K562 (cell line): ENCODE measurements around the gene NPHP1. TPM values are rescaled to one million over a fixed set of nuclear protein-coding genes. Genes with fewer than 3 reads are reported as not detected.

Experiments used
- ATAC-seq: fragments of 200-7000 bp; cut with Tn5 transposase; 3 replicates; pipeline ENCODE4 v1.9.1; 2020; ENCODE audit warnings: moderate library complexity
- Bru-seq: library from RNA; stranded (reverse); fragments of 400-500 nt; gene quantifications from one replicate; lab custom pipeline; 2021; lab: Mats Ljungman, UMichigan
- BruChase-seq, 2 experiments: library from RNA; stranded (reverse); fragments of 400-500 nt; gene quantifications; one replicate each; lab custom pipeline; 2021; lab: Mats Ljungman, UMichigan
- BruUV-seq: library from RNA; stranded (reverse); fragments of 400-500 nt; replicated peaks from 2 replicates; lab custom pipeline; 2021; lab: Mats Ljungman, UMichigan
- CTCF ChIA-PET: fragments of 300-600 bp; formaldehyde crosslinking; extraction: SDS; loops from one replicate; lab custom pipeline; 2021; ENCODE audit warnings: low intra/inter-chr PET ratio; lab: Yijun Ruan, JAX
- POLR2A ChIA-PET: fragments of 300-600, 350-650 bp; sonication (Branson Sonifier 250); formaldehyde crosslinking; extraction: SDS; loops from one replicate; lab custom pipeline; 2021; ENCODE audit warnings: antibody characterized with exemption, inconsistent platforms; lab: Yijun Ruan, JAX
- DNase-seq, 4 experiments: peaks; one replicate each; pipeline versions ENCODE4 v3.0.0 to v3.0.0-alpha.2; 2011 to 2018; ENCODE audit warnings: low spot score in 3 of 4, mixed read lengths in 3 of 4; ENCODE audit errors: extremely low read depth in 1 of 4
- FAIRE-seq: peaks from 2 replicates; lab custom pipeline; 2011; peaks lifted over from hg19 to GRCh38; lab: Jason Lieb, UNC
- H2AFZ ChIP-seq: 2 replicates; pipeline ENCODE4 v1.6.0; 2011; ENCODE audit warnings: low read depth, low read length, control low read depth, inconsistent platforms
- H3K27ac ChIP-seq: fragments of 200-600 bp; 3 replicates; pipeline ENCODE4 v1.8.0; 2011; ENCODE audit warnings: low read depth, mild to moderate bottlenecking, control low read depth, inconsistent platforms, low read length, moderate library complexity, mixed read lengths; ENCODE audit errors: extremely low read depth
- H3K27me3 ChIP-seq, 2 experiments: fragments of 300-600 bp in 1 of 2; 2 replicates in 1 of 2; 3 replicates in 1 of 2; pipeline versions ENCODE4 v1.6.0 to v1.8.0; 2011; ENCODE audit warnings: inconsistent platforms in 2 of 2, low read length in 2 of 2, mild to moderate bottlenecking in 1 of 2, mixed read lengths in 1 of 2, moderate library complexity in 1 of 2; ENCODE audit not compliant: control insufficient read depth in 2 of 2, insufficient read depth in 2 of 2
- H3K36me3 ChIP-seq: fragments of 300-600 bp; 3 replicates; pipeline ENCODE4 v1.8.0; 2011; ENCODE audit warnings: mild to moderate bottlenecking, low read length, inconsistent platforms; ENCODE audit not compliant: control insufficient read depth, insufficient read depth
- H3K4me1 ChIP-seq, 2 experiments: fragments of 200-600 bp in 1 of 2; replicated peaks in 1 of 2; 2 replicates in 1 of 2; 3 replicates in 1 of 2; pipeline versions ENCODE4 v1.5.1 to v1.8.0; 2011; ENCODE audit warnings: inconsistent platforms in 2 of 2, low read length in 2 of 2, mild to moderate bottlenecking in 1 of 2, mixed read lengths in 1 of 2, moderate library complexity in 1 of 2; ENCODE audit not compliant: control insufficient read depth in 2 of 2, insufficient read depth in 2 of 2
- H3K4me2 ChIP-seq: 2 replicates; pipeline ENCODE4 v1.6.1; 2011; ENCODE audit warnings: low read length, control low read depth, inconsistent platforms, mixed read lengths; ENCODE audit not compliant: insufficient read depth
- H3K4me3 ChIP-seq: fragments of 200-600 bp; sonication (generic), shearing (Covaris generic); 2 replicates; pipeline ENCODE4 v1.5.1; 2016; ENCODE audit warnings: control low read depth, inconsistent platforms
- H3K79me2 ChIP-seq: fragments of 200-600 bp; 3 replicates; pipeline ENCODE4 v1.8.0; 2011; ENCODE audit warnings: low read length, inconsistent platforms; ENCODE audit not compliant: control insufficient read depth, insufficient read depth
- H3K9ac ChIP-seq, 2 experiments: 2 replicates each; pipeline versions ENCODE4 v1.6.0 to v1.6.1; 2011; ENCODE audit warnings: low read depth in 2 of 2, low read length in 2 of 2, control low read depth in 1 of 2, inconsistent platforms in 1 of 2, mild to moderate bottlenecking in 1 of 2, mixed read lengths in 1 of 2; ENCODE audit not compliant: insufficient read depth in 1 of 2
- H3K9me1 ChIP-seq: one replicate; pipeline ENCODE4 v1.6.0; 2011; ENCODE audit warnings: inconsistent platforms, mild to moderate bottlenecking, low read length, moderate library complexity; ENCODE audit not compliant: control insufficient read depth, insufficient read depth
- H3K9me3 ChIP-seq: replicated peaks from 2 replicates; pipeline ENCODE4 v1.5.1; 2011; ENCODE audit warnings: low read depth, low read length, inconsistent platforms; ENCODE audit not compliant: control insufficient read depth, insufficient read depth
- H4K20me1 ChIP-seq: replicated peaks from 2 replicates; pipeline ENCODE4 v1.6.1; 2011; ENCODE audit warnings: low read length, inconsistent platforms, mixed read lengths; ENCODE audit not compliant: control insufficient read depth, insufficient read depth
- ATF1 ChIP-seq, 2 experiments: fragments of 450-650 bp in 1 of 2; IDR thresholded peaks; 2 replicates each; pipeline ENCODE4 v1.6.1; 2016; ENCODE audit warnings: missing compliant biosample characterization in 1 of 2, missing genetic modification characterization in 1 of 2
- BMI1 ChIP-seq: fragments of 150-350 bp; IDR thresholded peaks from 2 replicates; pipeline ENCODE4 v1.6.1; 2014; ENCODE audit warnings: low read length
- DDX20 ChIP-seq: fragments of 450-650 bp; IDR thresholded peaks from 2 replicates; pipeline ENCODE4 v1.6.1; 2016; ENCODE audit warnings: missing genetic modification characterization, low read depth, mild to moderate bottlenecking, missing compliant biosample characterization, moderate library complexity
- EP300 ChIP-seq: IDR thresholded peaks from 2 replicates; pipeline ENCODE4 v1.6.1; 2012; ENCODE audit warnings: low read length, improper control_type of control experiment
- EWSR1 ChIP-seq: fragments of 450-650 bp; IDR thresholded peaks from 2 replicates; pipeline ENCODE4 v1.6.1; 2018; ENCODE audit warnings: borderline replicate concordance, mild to moderate bottlenecking, low read depth, moderate library complexity; ENCODE audit not compliant: partially characterized antibody
- ZBTB17 ChIP-seq: fragments of 450-650 bp; formaldehyde crosslinking; IDR thresholded peaks from 2 replicates; pipeline ENCODE4 v1.4.0; 2020; ENCODE audit warnings: mild to moderate bottlenecking
- ZNF143 ChIP-seq: sonication (generic); formaldehyde crosslinking; IDR thresholded peaks from 2 replicates; pipeline ENCODE4 v1.9.0; 2022; ENCODE audit warnings: mild to moderate bottlenecking, missing genetic modification reagents
- WGBS: fragments of 100-300 bp; shearing (Covaris generic); methylation state at CpG from one replicate; pipeline ENCODE4 v1.1.6; 2016; ENCODE audit warnings: low coverage, mixed read lengths; ENCODE audit not compliant: insufficient coverage; ENCODE audit errors: missing lambda C conversion rate; 5-methylcytosine and 5-hydroxymethylcytosine counted together
- in situ Hi-C: fragments of 300-500 bp; cut with MboI; formaldehyde crosslinking; loops from 4 replicates; pipeline ENCODE4 v1.15.0; 2018; ENCODE audit warnings: inconsistent platforms, mixed read lengths
- intact Hi-C: fragments of 100-400 bp; cut with micrococcal nuclease; formaldehyde crosslinking; loops from 2 replicates; pipeline ENCODE4 v1.14.2; 2022
- long read RNA-seq, 3 experiments: library from polyadenylated mRNA in 2 of 3; library from RNA in 1 of 3; unstranded in 2 of 3; stranded (forward) in 1 of 3; transcript quantifications; one replicate each; pipeline ENCODE4 v2.0.0, GENCODE V29; 2019 to 2022
- polyA minus RNA-seq, 3 experiments: library from RNA; depleted of rRNA, polyadenylated mRNA; stranded (reverse); fragments of >200 nt; gene quantifications; 2 replicates each; pipeline ENCODE4 v1.2.3, GENCODE V29; 2011
- polyA plus RNA-seq, 8 experiments: library from polyadenylated mRNA; depleted of rRNA in 4 of 8; stranded (reverse) in 5 of 8; unstranded in 3 of 8; fragments of >200 nt; fragmentation: Nextera tagmentation in 2 of 8; fragmentation: Illumina TruSeq in 1 of 8; extraction: Ambion mirVana in 2 of 8; extraction: Trizol in 1 of 8; gene quantifications; 2 replicates each; pipeline versions ENCODE4 v1.2.1 to v1.2.3, GENCODE V29; 2011 to 2014; ENCODE audit warnings: inconsistent platforms in 1 of 8, missing spikeins in 1 of 8
- total RNA-seq, 7 experiments: library from RNA; depleted of rRNA in 6 of 7; stranded (reverse); fragments of >200 nt in 6 of 7; fragmentation: Illumina TruSeq in 2 of 7; extraction: Trizol in 2 of 7; gene quantifications; 2 replicates each; pipeline versions ENCODE4 v1.2.1 to v1.2.3, GENCODE V29; 2011 to 2021; ENCODE audit warnings: low replicate concordance in 1 of 7
- TF ChIP-seq, protein P1 (sequence below): sonication (generic); formaldehyde crosslinking; IDR thresholded peaks from 2 replicates; pipeline ENCODE4 v1.8.1; 2022; ENCODE audit warnings: missing genetic modification reagents
- TF ChIP-seq, protein P2 (sequence below): fragments of 250-450 bp; sonication (Bioruptor Pico); IDR thresholded peaks from 2 replicates; pipeline ENCODE4 v1.4.0; 2020

Gene NPHP1
- not detected in 2 replicates for total RNA-seq (2011; cell fraction: chromatin; rRNA removed; ENCODE audit: low replicate concordance)
- not detected in 2 replicates for total RNA-seq (2011; cell fraction: nucleolus; rRNA removed)
- total RNA-seq (2011; cell fraction: nucleoplasm; rRNA removed), result not detected in 2 replicates
- total RNA-seq (2014; rRNA removed), result 0.32 TPM in 1 of 2 replicates, not detected in the other
- total RNA-seq (2014; rRNA removed; fragmentation: Illumina TruSeq; extraction: Trizol), result not detected in 2 replicates
- not detected in 2 replicates for total RNA-seq (2015; rRNA removed; fragmentation: Illumina TruSeq; extraction: Trizol)
- not detected in 2 replicates for total RNA-seq (2021)
- 0.11 and 0.15 TPM in 2 replicates for polyA plus RNA-seq (2011; rRNA removed)
- polyA plus RNA-seq (2011; cell fraction: cytosol; rRNA removed), result 0.03 and 0.07 TPM in 2 replicates
- 0.01 TPM in 1 of 2 replicates, not detected in the other for polyA plus RNA-seq (2011; cell fraction: nucleus; rRNA removed)
- polyA plus RNA-seq (2012), result 0.03 and 0.04 TPM in 2 replicates
- not detected in 2 replicates for polyA plus RNA-seq (2014; fragmentation: Illumina TruSeq; extraction: Trizol)
- polyA plus RNA-seq (2014; fragmentation: Nextera tagmentation; extraction: Ambion mirVana), result under 1 TPM; 0.14 to 0.27 TPM
- not detected in 2 replicates for polyA plus RNA-seq (2014; rRNA removed)
- not detected in 2 replicates for polyA minus RNA-seq (2011; rRNA and poly(A)+ RNA removed)
- not detected in 2 replicates for polyA minus RNA-seq (2011; cell fraction: cytosol; rRNA and poly(A)+ RNA removed)
- not detected in 2 replicates for polyA minus RNA-seq (2011; cell fraction: nucleus; rRNA and poly(A)+ RNA removed)
- Bru-seq, nascent RNA, result percentile 17 among the genes with signal in this experiment
- BruChase-seq, experiment 1, labeled RNA remaining after a 2-hour chase, result percentile 19 among the genes with signal in this experiment
- percentile 17 among the genes with signal in this experiment for BruChase-seq, experiment 2, labeled RNA remaining after a 6-hour chase
- long read RNA-seq, experiment 1, result 0 reads
- long read RNA-seq, experiment 2, result 0 reads
- long read RNA-seq, experiment 3, result 0 reads

DNA sequence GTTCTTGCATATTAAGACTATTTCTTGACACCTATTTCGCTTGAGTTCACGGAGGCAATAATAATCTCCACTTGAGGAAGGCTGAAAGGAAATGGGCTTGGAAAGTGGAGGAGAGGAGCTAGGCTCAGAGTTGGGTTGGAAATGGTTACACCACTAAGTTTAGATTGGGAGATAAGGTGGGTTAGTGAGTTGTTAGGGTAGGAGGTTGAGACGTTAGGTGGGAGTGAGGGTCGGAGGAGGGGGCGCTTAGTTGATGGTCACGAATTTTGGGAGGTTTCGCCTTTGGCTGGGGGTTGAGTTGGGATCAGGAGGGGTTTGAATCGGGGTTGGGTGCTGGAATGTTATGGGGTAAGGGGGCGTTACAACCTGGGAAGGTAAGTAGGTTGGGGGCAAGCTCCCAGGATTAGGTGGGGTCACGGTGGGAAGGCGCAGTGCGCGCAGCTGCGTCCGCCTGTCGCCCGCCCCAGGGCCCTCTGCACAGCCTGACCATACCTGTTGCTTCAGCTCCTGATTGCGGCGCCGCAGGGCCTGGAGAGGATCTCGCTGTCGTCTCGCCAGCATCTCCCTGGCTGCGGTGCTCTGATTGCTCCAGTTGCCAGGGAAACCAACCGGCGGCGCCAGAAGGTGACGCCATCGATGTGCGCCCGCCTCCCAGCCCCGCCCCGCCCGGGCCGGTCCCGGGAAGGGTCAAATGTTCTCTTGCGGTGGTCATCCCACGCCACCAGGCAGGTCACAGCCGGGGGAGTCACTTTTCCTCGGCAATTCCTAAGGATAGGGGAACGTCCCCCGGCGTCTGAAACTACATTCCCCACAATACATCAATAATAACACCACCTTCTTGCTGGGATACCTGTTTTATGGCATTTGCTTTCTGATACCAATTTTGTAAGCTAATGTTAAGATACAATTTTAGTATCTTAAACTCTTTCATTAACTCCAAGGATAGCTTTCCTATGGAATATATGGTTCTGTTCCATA is at the start of gene NPHP1:
Gene NPHP1 (minus strand): TSS at position 606 of the 978 bp plus-strand sequence. CDS start 45 bp downstream, at position 561.
- H3K4me3 ChIP-seq, result peak within 1 kb of the TSS; percentile 56
- in situ Hi-C loops (no loop called here), intact Hi-C loops (no loop called here)
- POLR2A ChIA-PET, result no interaction called here
- WGBS, result 15% methylated on average over 25 of the region's 43 CpGs
- H3K4me1 ChIP-seq, result peaks cover 7 to 13% of the 10 kb centered on the region in 2 experiments; a peak in 4 of 5 replicates
- peak within 1 kb of the TSS; percentile 96 for H2AFZ ChIP-seq
- no peaks in the 10 kb centered on the region for H3K9me3 ChIP-seq
- no peaks in the 10 kb centered on the region for H3K79me2 ChIP-seq
- peak within 1 kb of the TSS; percentile 88 for H3K4me2 ChIP-seq
- CTCF ChIA-PET, result no interaction called here
- peak within 1 kb of the TSS; percentile 66 to 73; a peak in 3 of 4 replicates for H3K9ac ChIP-seq
- H3K36me3 ChIP-seq, result peaks cover 5% of the 10 kb centered on the region
- H4K20me1 ChIP-seq, result no peaks in the 10 kb centered on the region
- FAIRE-seq (peak; percentile 6), ATAC-seq (peak; percentile 96), DNase-seq (peak; percentile 90 to 95 (median 93))
- no TSS peak for BruUV-seq
- peak within 1 kb of the TSS; percentile 55 for H3K27ac ChIP-seq
- peaks cover 0 to 4% of the 10 kb centered on the region in 2 experiments; a peak in 1 of 5 replicates for H3K27me3 ChIP-seq
- H3K9me1 ChIP-seq, result no peaks in the 10 kb centered on the region
- TF ChIP-seq DDX20 (tag) (no peak), EP300 (peak; percentile 31; the same call in 1 of the 2 replicates), ATF1 (CRISPR knock-in tag; IDR thresholded peaks at IDR 0.05) (peak; percentile 92), ATF1 (tag; IDR thresholded peaks at IDR 0.05) (peak; percentile 99), EWSR1 (no peak), ZBTB17 (no peak), BMI1 (peak; percentile 85), ZNF143 (no peak)
- TF ChIP-seq, protein P1, sequence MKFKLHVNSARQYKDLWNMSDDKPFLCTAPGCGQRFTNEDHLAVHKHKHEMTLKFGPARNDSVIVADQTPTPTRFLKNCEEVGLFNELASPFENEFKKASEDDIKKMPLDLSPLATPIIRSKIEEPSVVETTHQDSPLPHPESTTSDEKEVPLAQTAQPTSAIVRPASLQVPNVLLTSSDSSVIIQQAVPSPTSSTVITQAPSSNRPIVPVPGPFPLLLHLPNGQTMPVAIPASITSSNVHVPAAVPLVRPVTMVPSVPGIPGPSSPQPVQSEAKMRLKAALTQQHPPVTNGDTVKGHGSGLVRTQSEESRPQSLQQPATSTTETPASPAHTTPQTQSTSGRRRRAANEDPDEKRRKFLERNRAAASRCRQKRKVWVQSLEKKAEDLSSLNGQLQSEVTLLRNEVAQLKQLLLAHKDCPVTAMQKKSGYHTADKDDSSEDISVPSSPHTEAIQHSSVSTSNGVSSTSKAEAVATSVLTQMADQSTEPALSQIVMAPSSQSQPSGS, result no peak
- TF ChIP-seq, protein P2, sequence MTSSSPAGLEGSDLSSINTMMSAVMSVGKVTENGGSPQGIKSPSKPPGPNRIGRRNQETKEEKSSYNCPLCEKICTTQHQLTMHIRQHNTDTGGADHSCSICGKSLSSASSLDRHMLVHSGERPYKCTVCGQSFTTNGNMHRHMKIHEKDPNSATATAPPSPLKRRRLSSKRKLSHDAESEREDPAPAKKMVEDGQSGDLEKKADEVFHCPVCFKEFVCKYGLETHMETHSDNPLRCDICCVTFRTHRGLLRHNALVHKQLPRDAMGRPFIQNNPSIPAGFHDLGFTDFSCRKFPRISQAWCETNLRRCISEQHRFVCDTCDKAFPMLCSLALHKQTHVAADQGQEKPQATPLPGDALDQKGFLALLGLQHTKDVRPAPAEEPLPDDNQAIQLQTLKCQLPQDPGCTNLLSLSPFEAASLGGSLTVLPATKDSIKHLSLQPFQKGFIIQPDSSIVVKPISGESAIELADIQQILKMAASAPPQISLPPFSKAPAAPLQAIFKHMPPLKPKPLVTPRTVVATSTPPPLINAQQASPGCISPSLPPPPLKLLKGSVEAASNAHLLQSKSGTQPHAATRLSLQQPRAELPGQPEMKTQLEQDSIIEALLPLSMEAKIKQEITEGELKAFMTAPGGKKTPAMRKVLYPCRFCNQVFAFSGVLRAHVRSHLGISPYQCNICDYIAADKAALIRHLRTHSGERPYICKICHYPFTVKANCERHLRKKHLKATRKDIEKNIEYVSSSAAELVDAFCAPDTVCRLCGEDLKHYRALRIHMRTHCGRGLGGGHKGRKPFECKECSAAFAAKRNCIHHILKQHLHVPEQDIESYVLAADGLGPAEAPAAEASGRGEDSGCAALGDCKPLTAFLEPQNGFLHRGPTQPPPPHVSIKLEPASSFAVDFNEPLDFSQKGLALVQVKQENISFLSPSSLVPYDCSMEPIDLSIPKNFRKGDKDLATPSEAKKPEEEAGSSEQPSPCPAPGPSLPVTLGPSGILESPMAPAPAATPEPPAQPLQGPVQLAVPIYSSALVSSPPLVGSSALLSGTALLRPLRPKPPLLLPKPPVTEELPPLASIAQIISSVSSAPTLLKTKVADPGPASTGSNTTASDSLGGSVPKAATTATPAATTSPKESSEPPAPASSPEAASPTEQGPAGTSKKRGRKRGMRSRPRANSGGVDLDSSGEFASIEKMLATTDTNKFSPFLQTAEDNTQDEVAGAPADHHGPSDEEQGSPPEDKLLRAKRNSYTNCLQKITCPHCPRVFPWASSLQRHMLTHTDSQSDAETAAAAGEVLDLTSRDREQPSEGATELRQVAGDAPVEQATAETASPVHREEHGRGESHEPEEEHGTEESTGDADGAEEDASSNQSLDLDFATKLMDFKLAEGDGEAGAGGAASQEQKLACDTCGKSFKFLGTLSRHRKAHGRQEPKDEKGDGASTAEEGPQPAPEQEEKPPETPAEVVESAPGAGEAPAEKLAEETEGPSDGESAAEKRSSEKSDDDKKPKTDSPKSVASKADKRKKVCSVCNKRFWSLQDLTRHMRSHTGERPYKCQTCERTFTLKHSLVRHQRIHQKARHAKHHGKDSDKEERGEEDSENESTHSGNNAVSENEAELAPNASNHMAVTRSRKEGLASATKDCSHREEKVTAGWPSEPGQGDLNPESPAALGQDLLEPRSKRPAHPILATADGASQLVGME (CRISPR knock-in tag), result peak; percentile 99
